GM23338 (cell line): ENCODE data around the gene LRMDA. TPM values are rescaled to one million over a fixed set of nuclear protein-coding genes. Genes with fewer than 3 reads are reported as not detected.

Source experiments
- ATAC-seq: fragments of 200-7000 bp; cut with Tn5 transposase; 3 replicates; pipeline ENCODE4 v1.9.1; 2020
- DNase-seq: peaks from one replicate; pipeline ENCODE4 v3.0.0-alpha.2; 2015; ENCODE audit warnings: low spot score
- H2AFZ ChIP-seq: fragments of 200-600 bp; sonication (generic); 2 replicates; pipeline ENCODE4 v1.8.0; 2016; ENCODE audit warnings: antibody characterized with exemption, mild to moderate bottlenecking, moderate library complexity
- H3F3A ChIP-seq: fragments of 200-600 bp; sonication (generic); replicated peaks from 2 replicates; pipeline ENCODE4 v1.8.0; 2017; ENCODE audit warnings: antibody characterized with exemption, mixed run types, low read depth
- H3K27ac ChIP-seq: fragments of 200-600 bp; sonication (generic); 2 replicates; pipeline ENCODE4 v1.6.1; 2016; ENCODE audit warnings: low read depth
- H3K27me3 ChIP-seq: fragments of 200-600 bp; sonication (generic); 2 replicates; pipeline ENCODE4 v1.8.0; 2016; ENCODE audit warnings: mild to moderate bottlenecking, mixed run types, moderate library complexity; ENCODE audit not compliant: insufficient read depth
- H3K36me3 ChIP-seq: fragments of 200-600 bp; sonication (generic); 2 replicates; pipeline ENCODE4 v1.8.0; 2016; ENCODE audit warnings: mild to moderate bottlenecking; ENCODE audit not compliant: insufficient read depth
- H3K4me1 ChIP-seq: fragments of 200-600 bp; sonication (generic); 2 replicates; pipeline ENCODE4 v1.8.0; 2016; ENCODE audit warnings: mild to moderate bottlenecking, moderate library complexity; ENCODE audit not compliant: insufficient read depth
- H3K4me2 ChIP-seq: fragments of 200-600 bp; sonication (generic); 2 replicates; pipeline ENCODE4 v1.7.1; 2017; ENCODE audit warnings: mixed run types
- H3K4me3 ChIP-seq: fragments of 200-600 bp; sonication (generic); 2 replicates; pipeline ENCODE4 v1.6.1; 2016; ENCODE audit warnings: mixed run types
- H3K79me2 ChIP-seq: fragments of 200-600 bp; sonication (generic); replicated peaks from 2 replicates; pipeline ENCODE4 v1.8.0; 2017; ENCODE audit warnings: mild to moderate bottlenecking; ENCODE audit not compliant: insufficient read depth
- H3K9me2 ChIP-seq: fragments of 200-600 bp; sonication (generic); 2 replicates; pipeline ENCODE4 v1.8.0; 2017; ENCODE audit not compliant: insufficient read depth
- H4K20me1 ChIP-seq: fragments of 200-600 bp; sonication (generic); replicated peaks from 2 replicates; pipeline ENCODE4 v1.8.0; 2017; ENCODE audit warnings: mild to moderate bottlenecking; ENCODE audit not compliant: insufficient read depth
- H3K27ac Mint-ChIP-seq: 2 replicates; pipeline ENCODE4 v1.8.0; 2020; ENCODE audit warnings: inconsistent platforms, mild to moderate bottlenecking, moderate library complexity, mixed read lengths
- H3K27me3 Mint-ChIP-seq: 3 replicates; pipeline ENCODE4 v1.8.0; 2022; ENCODE audit warnings: low read depth, mild to moderate bottlenecking, moderate library complexity, mixed read lengths, inconsistent platforms; ENCODE audit not compliant: insufficient read depth, poor library complexity
- H3K36me3 Mint-ChIP-seq: 3 replicates; pipeline ENCODE4 v1.8.0; 2021; ENCODE audit warnings: low read depth, mild to moderate bottlenecking, inconsistent platforms, moderate library complexity, mixed read lengths
- H3K4me1 Mint-ChIP-seq: 3 replicates; pipeline ENCODE4 v1.8.0; 2020; ENCODE audit warnings: mild to moderate bottlenecking, inconsistent platforms, mixed read lengths
- H3K4me3 Mint-ChIP-seq: 3 replicates; pipeline ENCODE4 v1.8.0; 2021; ENCODE audit warnings: moderate library complexity, mild to moderate bottlenecking, inconsistent platforms, mixed read lengths
- H3K9me3 Mint-ChIP-seq: 3 replicates; pipeline ENCODE4 v1.8.0; 2020; ENCODE audit warnings: moderate library complexity, mild to moderate bottlenecking, inconsistent platforms, mixed read lengths
- ETS1 ChIP-seq: IDR thresholded peaks from 2 replicates; pipeline ENCODE4 v1.6.1; 2016; ENCODE audit warnings: antibody characterized with exemption
- POLR2AphosphoS5 ChIP-seq: IDR thresholded peaks from 2 replicates; pipeline ENCODE4 v1.6.1; 2016; ENCODE audit warnings: antibody characterized with exemption, low read depth
- ZNF114 ChIP-seq: fragments of 250-450 bp; sonication (Bioruptor Pico); IDR thresholded peaks from 2 replicates; pipeline ENCODE4 v1.5.0; 2020; ENCODE audit warnings: mild to moderate bottlenecking, moderate library complexity
- polyA plus RNA-seq: library from polyadenylated mRNA; unstranded; fragments of >200 nt; fragmentation: Nextera tagmentation; extraction: Ambion mirVana; gene quantifications from 2 replicates; pipeline ENCODE4 v1.2.1, GENCODE V29; 2016
- total RNA-seq: library from RNA; depleted of rRNA; stranded (reverse); fragments of >200 nt; shearing (Covaris generic); gene quantifications from 2 replicates; pipeline ENCODE4 v1.2.3, GENCODE V29; 2014
- TF ChIP-seq, protein P1 (sequence below): fragments of 250-450 bp; sonication (Bioruptor Pico); IDR thresholded peaks from 2 replicates; pipeline ENCODE4 v1.5.0; 2020; ENCODE audit warnings: mild to moderate bottlenecking, moderate library complexity
- TF ChIP-seq, protein P2 (sequence below), 2 experiments: fragments of 200-600 bp in 1 of 2; sonication (generic) in 1 of 2; conservative IDR thresholded peaks; 2 replicates each; pipeline versions ENCODE4 v1.5.1 to v1.6.1; 2016 to 2017; ENCODE audit warnings: antibody characterized with exemption in 2 of 2, low read depth in 2 of 2, mild to moderate bottlenecking in 2 of 2, moderate library complexity in 1 of 2

The LRMDA gene
- total and polyA plus RNA-seq, 2 experiments from 2014 or later = 0.90 to 1.8 TPM

DNA sequence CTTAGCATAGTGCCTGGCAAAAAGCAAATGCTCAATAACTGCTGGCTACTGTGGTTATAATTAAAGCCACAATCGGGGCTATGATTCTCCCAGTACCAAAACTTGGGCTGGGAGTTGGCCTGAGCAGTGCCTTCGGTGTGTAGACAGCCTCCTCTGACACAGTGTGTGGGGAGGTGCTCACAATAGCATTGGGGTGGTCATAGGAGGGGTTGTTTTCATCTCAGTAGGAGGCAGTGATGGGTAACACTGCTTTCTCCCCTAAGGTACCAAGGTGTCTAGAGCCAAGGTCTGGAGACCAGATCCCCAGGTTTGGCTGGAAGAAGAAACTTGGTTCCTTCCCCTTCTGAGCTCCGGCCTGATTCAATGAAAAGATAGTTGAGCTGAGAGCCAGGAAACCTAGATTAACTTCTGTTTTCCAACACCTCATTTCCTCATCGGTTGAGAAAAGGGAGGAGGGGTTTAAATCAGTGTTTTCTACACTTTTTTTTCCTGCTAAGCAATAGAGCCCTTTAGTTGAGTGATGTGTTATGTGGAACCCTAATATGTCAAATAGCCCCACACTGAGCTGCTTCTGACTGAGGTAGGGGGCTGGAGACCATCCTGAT is 68.2 kb downstream of the LRMDA start (continued):
- TF ChIP-seq, protein P1, sequence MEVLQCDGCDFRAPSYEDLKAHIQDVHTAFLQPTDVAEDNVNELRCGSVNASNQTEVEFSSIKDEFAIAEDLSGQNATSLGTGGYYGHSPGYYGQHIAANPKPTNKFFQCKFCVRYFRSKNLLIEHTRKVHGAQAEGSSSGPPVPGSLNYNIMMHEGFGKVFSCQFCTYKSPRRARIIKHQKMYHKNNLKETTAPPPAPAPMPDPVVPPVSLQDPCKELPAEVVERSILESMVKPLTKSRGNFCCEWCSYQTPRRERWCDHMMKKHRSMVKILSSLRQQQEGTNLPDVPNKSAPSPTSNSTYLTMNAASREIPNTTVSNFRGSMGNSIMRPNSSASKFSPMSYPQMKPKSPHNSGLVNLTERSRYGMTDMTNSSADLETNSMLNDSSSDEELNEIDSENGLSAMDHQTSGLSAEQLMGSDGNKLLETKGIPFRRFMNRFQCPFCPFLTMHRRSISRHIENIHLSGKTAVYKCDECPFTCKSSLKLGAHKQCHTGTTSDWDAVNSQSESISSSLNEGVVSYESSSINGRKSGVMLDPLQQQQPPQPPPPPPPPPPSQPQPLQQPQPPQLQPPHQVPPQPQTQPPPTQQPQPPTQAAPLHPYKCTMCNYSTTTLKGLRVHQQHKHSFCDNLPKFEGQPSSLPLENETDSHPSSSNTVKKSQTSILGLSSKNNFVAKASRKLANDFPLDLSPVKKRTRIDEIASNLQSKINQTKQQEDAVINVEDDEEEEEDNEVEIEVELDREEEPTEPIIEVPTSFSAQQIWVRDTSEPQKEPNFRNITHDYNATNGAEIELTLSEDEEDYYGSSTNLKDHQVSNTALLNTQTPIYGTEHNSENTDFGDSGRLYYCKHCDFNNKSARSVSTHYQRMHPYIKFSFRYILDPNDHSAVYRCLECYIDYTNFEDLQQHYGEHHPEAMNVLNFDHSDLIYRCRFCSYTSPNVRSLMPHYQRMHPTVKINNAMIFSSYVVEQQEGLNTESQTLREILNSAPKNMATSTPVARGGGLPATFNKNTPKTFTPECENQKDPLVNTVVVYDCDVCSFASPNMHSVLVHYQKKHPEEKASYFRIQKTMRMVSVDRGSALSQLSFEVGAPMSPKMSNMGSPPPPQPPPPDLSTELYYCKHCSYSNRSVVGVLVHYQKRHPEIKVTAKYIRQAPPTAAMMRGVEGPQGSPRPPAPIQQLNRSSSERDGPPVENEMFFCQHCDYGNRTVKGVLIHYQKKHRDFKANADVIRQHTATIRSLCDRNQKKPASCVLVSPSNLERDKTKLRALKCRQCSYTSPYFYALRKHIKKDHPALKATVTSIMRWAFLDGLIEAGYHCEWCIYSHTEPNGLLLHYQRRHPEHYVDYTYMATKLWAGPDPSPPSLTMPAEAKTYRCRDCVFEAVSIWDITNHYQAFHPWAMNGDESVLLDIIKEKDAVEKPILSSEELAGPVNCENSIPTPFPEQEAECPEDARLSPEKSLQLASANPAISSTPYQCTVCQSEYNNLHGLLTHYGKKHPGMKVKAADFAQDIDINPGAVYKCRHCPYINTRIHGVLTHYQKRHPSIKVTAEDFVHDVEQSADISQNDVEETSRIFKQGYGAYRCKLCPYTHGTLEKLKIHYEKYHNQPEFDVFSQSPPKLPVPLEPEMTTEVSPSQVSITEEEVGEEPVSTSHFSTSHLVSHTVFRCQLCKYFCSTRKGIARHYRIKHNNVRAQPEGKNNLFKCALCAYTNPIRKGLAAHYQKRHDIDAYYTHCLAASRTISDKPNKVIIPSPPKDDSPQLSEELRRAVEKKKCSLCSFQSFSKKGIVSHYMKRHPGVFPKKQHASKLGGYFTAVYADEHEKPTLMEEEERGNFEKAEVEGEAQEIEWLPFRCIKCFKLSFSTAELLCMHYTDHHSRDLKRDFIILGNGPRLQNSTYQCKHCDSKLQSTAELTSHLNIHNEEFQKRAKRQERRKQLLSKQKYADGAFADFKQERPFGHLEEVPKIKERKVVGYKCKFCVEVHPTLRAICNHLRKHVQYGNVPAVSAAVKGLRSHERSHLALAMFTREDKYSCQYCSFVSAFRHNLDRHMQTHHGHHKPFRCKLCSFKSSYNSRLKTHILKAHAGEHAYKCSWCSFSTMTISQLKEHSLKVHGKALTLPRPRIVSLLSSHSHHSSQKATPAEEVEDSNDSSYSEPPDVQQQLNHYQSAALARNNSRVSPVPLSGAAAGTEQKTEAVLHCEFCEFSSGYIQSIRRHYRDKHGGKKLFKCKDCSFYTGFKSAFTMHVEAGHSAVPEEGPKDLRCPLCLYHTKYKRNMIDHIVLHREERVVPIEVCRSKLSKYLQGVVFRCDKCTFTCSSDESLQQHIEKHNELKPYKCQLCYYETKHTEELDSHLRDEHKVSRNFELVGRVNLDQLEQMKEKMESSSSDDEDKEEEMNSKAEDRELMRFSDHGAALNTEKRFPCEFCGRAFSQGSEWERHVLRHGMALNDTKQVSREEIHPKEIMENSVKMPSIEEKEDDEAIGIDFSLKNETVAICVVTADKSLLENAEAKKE (CRISPR knock-in tag) = no peak
- TF ChIP-seq, protein P2, sequence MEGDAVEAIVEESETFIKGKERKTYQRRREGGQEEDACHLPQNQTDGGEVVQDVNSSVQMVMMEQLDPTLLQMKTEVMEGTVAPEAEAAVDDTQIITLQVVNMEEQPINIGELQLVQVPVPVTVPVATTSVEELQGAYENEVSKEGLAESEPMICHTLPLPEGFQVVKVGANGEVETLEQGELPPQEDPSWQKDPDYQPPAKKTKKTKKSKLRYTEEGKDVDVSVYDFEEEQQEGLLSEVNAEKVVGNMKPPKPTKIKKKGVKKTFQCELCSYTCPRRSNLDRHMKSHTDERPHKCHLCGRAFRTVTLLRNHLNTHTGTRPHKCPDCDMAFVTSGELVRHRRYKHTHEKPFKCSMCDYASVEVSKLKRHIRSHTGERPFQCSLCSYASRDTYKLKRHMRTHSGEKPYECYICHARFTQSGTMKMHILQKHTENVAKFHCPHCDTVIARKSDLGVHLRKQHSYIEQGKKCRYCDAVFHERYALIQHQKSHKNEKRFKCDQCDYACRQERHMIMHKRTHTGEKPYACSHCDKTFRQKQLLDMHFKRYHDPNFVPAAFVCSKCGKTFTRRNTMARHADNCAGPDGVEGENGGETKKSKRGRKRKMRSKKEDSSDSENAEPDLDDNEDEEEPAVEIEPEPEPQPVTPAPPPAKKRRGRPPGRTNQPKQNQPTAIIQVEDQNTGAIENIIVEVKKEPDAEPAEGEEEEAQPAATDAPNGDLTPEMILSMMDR (conservative IDR thresholded peaks at IDR 0.05; ENCODE audit: low read depth in 2 of 2) = no peak

DNA sequence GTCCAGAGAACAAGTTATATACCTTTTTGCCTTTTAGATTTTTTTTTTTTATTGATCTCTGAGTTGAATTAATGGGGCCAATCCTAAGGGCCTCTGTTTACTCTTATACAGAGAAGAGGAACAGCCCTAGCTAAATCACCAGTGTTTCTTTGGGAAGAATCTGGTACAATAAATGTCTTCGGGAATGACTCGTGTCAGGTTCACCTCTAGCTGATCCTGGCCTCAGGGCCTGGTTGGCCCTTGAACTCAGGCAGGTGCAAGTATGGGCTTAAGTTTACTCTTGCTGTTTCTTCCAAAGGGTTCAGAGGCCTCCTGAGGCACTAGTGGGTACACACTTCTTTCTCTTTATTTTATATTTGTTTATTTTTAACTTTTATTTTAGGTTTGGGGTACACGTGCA is 71.0 kb downstream of the LRMDA start:
- H4K20me1 ChIP-seq = no peaks in the 10 kb centered on the region
- no peak overlapping the region for H3K4me3 ChIP-seq
- H3K27ac ChIP-seq = no peak overlapping the region
- no peaks in the 10 kb centered on the region for H3K36me3 Mint-ChIP-seq
- no peaks in the 10 kb centered on the region for H3K9me3 Mint-ChIP-seq
- H3K4me2 ChIP-seq = no peak overlapping the region
- H3K4me1 ChIP-seq = no peaks in the 10 kb centered on the region
- no peak for TF ChIP-seq ETS1
- no peak for TF ChIP-seq ZNF114 (CRISPR knock-in tag)
- no peak for TF ChIP-seq POLR2AphosphoS5
- no peaks in the 10 kb centered on the region for H3K27me3 ChIP-seq
- peaks cover 8% of the 10 kb centered on the region; the same call in 2 of the 3 replicates for H3K4me1 Mint-ChIP-seq
- H3F3A ChIP-seq = no peaks in the 10 kb centered on the region
- no peak overlapping the region for H3K27ac Mint-ChIP-seq
- H3K4me3 Mint-ChIP-seq = no peak overlapping the region
- no peaks in the 10 kb centered on the region for H3K79me2 ChIP-seq
- H3K9me2 ChIP-seq = peaks cover 10% of the 10 kb centered on the region; the same call in 1 of the 2 replicates
- ATAC-seq (no peak), DNase-seq (no peak)
- no peak overlapping the region for H2AFZ ChIP-seq
- H3K27me3 Mint-ChIP-seq = peaks cover 3% of the 10 kb centered on the region
- no peaks in the 10 kb centered on the region for H3K36me3 ChIP-seq
